Measurements from ENCODE around the gene AP4M1. TPM values are rescaled to one million over a fixed set of nuclear protein-coding genes. Genes with fewer than 3 reads are reported as not detected.

AP4M1 gene
- total RNA-seq, 1 experiment from 2014 or later = 25.1 TPM

DNA sequence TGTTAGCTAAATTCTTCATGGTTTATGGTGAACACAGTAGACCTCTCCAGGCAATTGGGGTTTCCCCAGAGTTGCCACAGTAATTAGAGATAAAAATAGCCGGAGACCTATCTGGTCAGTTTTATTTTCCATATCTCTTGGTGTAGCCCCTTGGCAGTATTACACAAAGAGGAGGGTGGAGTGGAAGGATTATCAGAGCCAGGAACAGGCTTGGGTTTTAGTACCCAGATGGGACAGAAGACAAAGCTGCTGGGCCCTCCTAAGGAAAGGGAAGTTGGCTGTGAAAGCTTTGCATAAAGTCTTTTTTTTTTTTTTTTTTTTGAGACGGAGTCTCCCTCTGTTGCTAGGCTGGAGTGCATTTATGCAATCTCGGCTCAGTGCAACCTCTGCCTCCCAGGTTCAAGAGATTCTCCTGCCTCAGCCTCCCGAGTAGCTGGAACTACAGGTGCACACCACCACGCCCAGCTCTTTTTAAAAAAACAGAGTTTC is 42.1 kb upstream of the AP4M1 start:
- BruUV-seq (replicated peaks) = no TSS peak
- TF ChIP-seq EZH2 (IDR thresholded peaks at IDR 0.05; ENCODE audit: borderline replicate concordance, low read depth, low read length, poor library complexity, severe bottlenecking) = no peak
- TF ChIP-seq, protein P1, sequence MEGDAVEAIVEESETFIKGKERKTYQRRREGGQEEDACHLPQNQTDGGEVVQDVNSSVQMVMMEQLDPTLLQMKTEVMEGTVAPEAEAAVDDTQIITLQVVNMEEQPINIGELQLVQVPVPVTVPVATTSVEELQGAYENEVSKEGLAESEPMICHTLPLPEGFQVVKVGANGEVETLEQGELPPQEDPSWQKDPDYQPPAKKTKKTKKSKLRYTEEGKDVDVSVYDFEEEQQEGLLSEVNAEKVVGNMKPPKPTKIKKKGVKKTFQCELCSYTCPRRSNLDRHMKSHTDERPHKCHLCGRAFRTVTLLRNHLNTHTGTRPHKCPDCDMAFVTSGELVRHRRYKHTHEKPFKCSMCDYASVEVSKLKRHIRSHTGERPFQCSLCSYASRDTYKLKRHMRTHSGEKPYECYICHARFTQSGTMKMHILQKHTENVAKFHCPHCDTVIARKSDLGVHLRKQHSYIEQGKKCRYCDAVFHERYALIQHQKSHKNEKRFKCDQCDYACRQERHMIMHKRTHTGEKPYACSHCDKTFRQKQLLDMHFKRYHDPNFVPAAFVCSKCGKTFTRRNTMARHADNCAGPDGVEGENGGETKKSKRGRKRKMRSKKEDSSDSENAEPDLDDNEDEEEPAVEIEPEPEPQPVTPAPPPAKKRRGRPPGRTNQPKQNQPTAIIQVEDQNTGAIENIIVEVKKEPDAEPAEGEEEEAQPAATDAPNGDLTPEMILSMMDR (conservative IDR thresholded peaks at IDR 0.05; ENCODE audit: low read depth, low read length) = no peak
- intact Hi-C loops (cut with micrococcal nuclease; ENCODE audit: unreplicated experiment) = no loop called here
- Histone ChIP-seq H3K4me3 (ENCODE audit: low read depth, low read length, poor library complexity, severe bottlenecking) (no peak overlapping the region), H3K9me3 (ENCODE audit: low read depth, low read length, poor library complexity, severe bottlenecking) (no peaks in the 10 kb centered on the region), H3K4me1 (ENCODE audit: insufficient read depth, low read length, poor library complexity, severe bottlenecking) (no peaks in the 10 kb centered on the region), H3K27me3 (replicated peaks; ENCODE audit: insufficient read depth, low read depth, low read length, poor library complexity) (no peaks in the 10 kb centered on the region), H3K36me3 (ENCODE audit: insufficient read depth, low read length, poor library complexity, severe bottlenecking) (peaks cover 43% of the 10 kb centered on the region), H3K27ac (ENCODE audit: low read depth, low read length, poor library complexity, severe bottlenecking) (no peak overlapping the region)
- DNase-seq (ENCODE audit: low spot score) = no peak
- ChIA-PET CTCF (no interaction called here), POLR2A (ENCODE audit: low non-redundant PET) (no interaction called here)

DNA sequence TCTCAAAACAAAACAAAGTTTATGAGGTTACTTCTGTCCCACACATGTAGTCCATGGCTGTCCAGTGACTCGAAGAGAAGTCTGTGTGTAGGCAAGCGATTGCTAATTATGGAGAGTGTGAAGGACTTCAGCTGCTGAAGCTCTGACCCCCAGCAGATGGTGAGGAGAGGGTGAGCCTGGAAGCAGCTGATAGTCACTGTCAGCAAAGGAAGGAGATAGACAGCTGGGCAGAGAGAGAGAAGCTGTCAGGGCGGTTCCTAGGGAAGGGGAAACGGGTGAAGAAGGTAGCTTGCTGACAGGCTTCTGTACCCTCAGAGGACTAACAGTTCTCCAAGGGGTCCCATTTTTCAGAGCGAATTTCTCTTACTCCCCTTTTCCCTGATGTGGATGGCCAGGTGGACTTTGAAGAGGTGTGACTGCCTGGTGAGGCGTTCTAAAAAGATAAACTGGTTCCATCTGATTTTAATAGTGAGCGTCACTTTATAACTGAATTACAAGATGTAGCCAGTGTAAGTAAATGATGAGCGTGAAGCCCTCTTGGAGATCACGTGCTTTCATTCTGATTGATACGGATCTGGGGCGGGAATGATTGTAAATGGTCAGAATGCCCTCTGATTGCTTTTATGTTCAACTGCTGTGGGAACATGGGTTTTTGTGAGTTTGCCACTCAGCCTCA is 39.8 kb upstream of the AP4M1 start:
- Histone ChIP-seq H3K4me3 (ENCODE audit: low read depth, low read length, poor library complexity, severe bottlenecking) (no peak overlapping the region), H3K9me3 (ENCODE audit: low read depth, low read length, poor library complexity, severe bottlenecking) (no peaks in the 10 kb centered on the region), H3K27me3 (replicated peaks; ENCODE audit: insufficient read depth, low read depth, low read length, poor library complexity) (no peaks in the 10 kb centered on the region), H3K4me1 (ENCODE audit: insufficient read depth, low read length, poor library complexity, severe bottlenecking) (no peaks in the 10 kb centered on the region), H3K27ac (ENCODE audit: low read depth, low read length, poor library complexity, severe bottlenecking) (no peak overlapping the region), H3K36me3 (ENCODE audit: insufficient read depth, low read length, poor library complexity, severe bottlenecking) (peaks cover 53% of the 10 kb centered on the region)
- no TSS peak for BruUV-seq (replicated peaks)
- no peak for TF ChIP-seq EZH2 (IDR thresholded peaks at IDR 0.05; ENCODE audit: borderline replicate concordance, low read depth, low read length, poor library complexity, severe bottlenecking)
- TF ChIP-seq, protein P1 (conservative IDR thresholded peaks at IDR 0.05; ENCODE audit: low read depth, low read length) = no peak
- DNase-seq (ENCODE audit: low spot score) = no peak
- POLR2A ChIA-PET (ENCODE audit: low non-redundant PET) = interaction anchor here (0.6 kb wide), 1 partner anchor 309 kb away, joined by 8 read pairs; no protein-coding TSS in a partner anchor
- intact Hi-C loops (cut with micrococcal nuclease; ENCODE audit: unreplicated experiment) = no loop called here
- CTCF ChIA-PET = no interaction called here

DNA sequence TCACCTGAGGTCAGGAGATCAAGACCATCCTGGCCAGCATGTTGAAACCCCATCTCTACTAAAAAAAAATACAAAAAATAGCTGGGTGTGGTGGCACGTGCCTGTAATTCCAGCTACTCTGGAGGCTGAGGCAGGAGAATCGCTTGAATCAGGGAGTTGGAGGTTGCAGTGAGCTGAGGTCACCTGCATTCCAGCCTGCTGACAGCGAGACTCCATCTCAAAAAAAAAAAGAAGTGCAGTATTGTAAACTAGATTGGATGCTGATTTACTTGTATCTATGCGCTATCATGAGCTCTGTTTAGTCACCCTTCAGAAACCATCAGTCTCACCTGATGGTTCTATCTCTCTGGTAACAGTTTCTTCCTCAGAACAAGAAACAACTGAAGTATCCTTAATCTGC is 38.1 kb upstream of the AP4M1 start:
- Histone ChIP-seq H3K4me1 (ENCODE audit: insufficient read depth, low read length, poor library complexity, severe bottlenecking) (no peaks in the 10 kb centered on the region), H3K4me3 (ENCODE audit: low read depth, low read length, poor library complexity, severe bottlenecking) (no peak overlapping the region), H3K27me3 (replicated peaks; ENCODE audit: insufficient read depth, low read depth, low read length, poor library complexity) (no peaks in the 10 kb centered on the region), H3K9me3 (ENCODE audit: low read depth, low read length, poor library complexity, severe bottlenecking) (no peaks in the 10 kb centered on the region), H3K27ac (ENCODE audit: low read depth, low read length, poor library complexity, severe bottlenecking) (no peak overlapping the region), H3K36me3 (ENCODE audit: insufficient read depth, low read length, poor library complexity, severe bottlenecking) (peaks cover 38% of the 10 kb centered on the region)
- ChIA-PET CTCF (no interaction called here), POLR2A (ENCODE audit: low non-redundant PET) (no interaction called here)
- intact Hi-C loops (cut with micrococcal nuclease; ENCODE audit: unreplicated experiment) = no loop called here
- no peak for TF ChIP-seq EZH2 (IDR thresholded peaks at IDR 0.05; ENCODE audit: borderline replicate concordance, low read depth, low read length, poor library complexity, severe bottlenecking)
- TF ChIP-seq, protein P1 (conservative IDR thresholded peaks at IDR 0.05; ENCODE audit: low read depth, low read length) = no peak
- no TSS peak for BruUV-seq (replicated peaks)
- DNase-seq (ENCODE audit: low spot score) = no peak
